ENCODE results near the gene SUV39H2. TPM values are rescaled to one million over a fixed set of nuclear protein-coding genes. Genes with fewer than 3 reads are reported as not detected.

The SUV39H2 gene
- total RNA-seq, 6 experiments from 2014 or later: 2.8 to 6.0 (median 4.1) TPM

Other genes with a start within 250 kb of the SUV39H2 start
- 100 to 1,000 TPM in 2 of 6 experiments, 10 to 100 TPM in 4; 58.6 to 116 (median 68.7) TPM for gene FAM107B, start 104.0 kb upstream of the SUV39H2 start, total RNA-seq
- gene CDNF, start 40.8 kb upstream of the SUV39H2 start, total RNA-seq: 1 to 10 TPM in 5 of 6 experiments, under 1 TPM in 1; 0.93 to 4.5 (median 3.7) TPM
- gene HSPA14, start 40.6 kb upstream of the SUV39H2 start, total RNA-seq: 1 to 10 TPM; 2.7 to 8.6 (median 4.9) TPM
- gene MSANTD7, start 40.6 kb upstream of the SUV39H2 start, total RNA-seq: 1 to 10 TPM; 2.2 to 6.0 (median 3.2) TPM
- 1 to 10 TPM; 1.7 to 5.0 (median 3.0) TPM for gene DCLRE1C, start 75.2 kb downstream of the SUV39H2 start, total RNA-seq
- gene MEIG1, start 80.5 kb downstream of the SUV39H2 start, total RNA-seq: under 1 TPM in 1 of 6 experiments, not detected in 5; 0.51 TPM
- gene OLAH, start 165.1 kb downstream of the SUV39H2 start, total RNA-seq: 1 to 10 TPM in 1 of 6 experiments, not detected in 5; 1.2 TPM
- under 1 TPM in 2 of 6 experiments, not detected in 4; 0.16 to 0.18 TPM for gene ACBD7, start 209.9 kb downstream of the SUV39H2 start, total RNA-seq
- 1 to 10 TPM; 5.4 to 9.4 (median 6.9) TPM for gene RPP38, start 218.5 kb downstream of the SUV39H2 start, total RNA-seq